ENCODE results near the gene SPTBN1.

GRCh38 chr2:54658564-54659071 lies 202.5 kb downstream of the SPTBN1 start:
- TF ChIP-seq EZH2 (IDR thresholded peaks at IDR 0.05; ENCODE audit: borderline replicate concordance, low read length) (no peak), CTCF (IDR thresholded peaks at IDR 0.05; ENCODE audit: low read length) (no peak)

All from OCI-LY1 (cell line).